PC-3 (cell line): Measurements from ENCODE around the gene C2CD3. TPM values are rescaled to one million over a fixed set of nuclear protein-coding genes. Genes with fewer than 3 reads are reported as not detected.
"Not testable (repeated sequence)": the region's sequence is repeated elsewhere in the genome, so short reads cannot be mapped to it uniquely, and the experiment has no call there.

Source experiments
- ATAC-seq: fragments of 200-7000 bp; cut with Tn5 transposase; 2 replicates; pipeline ENCODE4 v1.9.1; 2020; ENCODE audit warnings: mild to moderate bottlenecking, moderate library complexity
- BruUV-seq: library from RNA; stranded (reverse); fragments of 400-500 nt; replicated peaks from 2 replicates; lab custom pipeline; 2021; lab: Mats Ljungman, UMichigan
- CTCF ChIA-PET: fragments of 300-600 bp; sonication (Branson Sonifier 250); formaldehyde crosslinking; loops from one replicate; lab custom pipeline; 2022; ENCODE audit warnings: antibody characterized with exemption; lab: Charles Lee
- POLR2A ChIA-PET: fragments of 300-600 bp; sonication (Branson Sonifier 250); formaldehyde crosslinking; loops from one replicate; lab custom pipeline; 2022; ENCODE audit warnings: antibody characterized with exemption; ENCODE audit not compliant: unreplicated experiment; lab: Charles Lee
- DNase-seq: peaks from one replicate; pipeline ENCODE4 v3.0.0-alpha.2; 2015
- H2AFZ ChIP-seq: fragments of 300-600 bp; sonication (generic); 2 replicates; pipeline ENCODE4 v1.6.0; 2016; ENCODE audit warnings: antibody characterized with exemption, low read length
- H3F3A ChIP-seq: fragments of 300-600 bp; sonication (generic); one replicate; pipeline ENCODE4 v1.6.0; 2017; ENCODE audit warnings: antibody characterized with exemption, low read length, control low read depth, mild to moderate bottlenecking; ENCODE audit not compliant: unreplicated experiment
- H3K27ac ChIP-seq: fragments of 300-600 bp; sonication (generic); 2 replicates; pipeline ENCODE4 v1.5.1; 2016; ENCODE audit warnings: mild to moderate bottlenecking, low read length
- H3K27me3 ChIP-seq: fragments of 300-600 bp; sonication (generic); 2 replicates; pipeline ENCODE4 v1.6.1; 2016; ENCODE audit warnings: low read length, mixed read lengths
- H3K36me3 ChIP-seq: fragments of 300-600 bp; sonication (generic); 2 replicates; pipeline ENCODE4 v1.6.1; 2016; ENCODE audit warnings: low read depth, mixed run types, low read length, mixed read lengths
- H3K4me1 ChIP-seq: fragments of 300-600 bp; sonication (generic); 2 replicates; pipeline ENCODE4 v1.5.1; 2016; ENCODE audit warnings: low read length; ENCODE audit not compliant: insufficient read depth
- H3K4me2 ChIP-seq: fragments of 300-600 bp; sonication (generic); 2 replicates; pipeline ENCODE4 v1.6.0; 2016; ENCODE audit warnings: low read length
- H3K4me3 ChIP-seq: fragments of 300-600 bp; sonication (generic); 2 replicates; pipeline ENCODE4 v1.5.1; 2016; ENCODE audit warnings: mild to moderate bottlenecking, low read length, mixed read lengths
- H3K79me2 ChIP-seq: fragments of 300-600 bp; sonication (generic); 2 replicates; pipeline ENCODE4 v1.6.1; 2017; ENCODE audit warnings: low read length, mixed read lengths
- H3K9ac ChIP-seq: fragments of 300-600 bp; sonication (generic); 2 replicates; pipeline ENCODE4 v1.6.0; 2016; ENCODE audit warnings: mild to moderate bottlenecking, low read length
- H3K9me2 ChIP-seq: fragments of 300-600 bp; sonication (generic); replicated peaks from 2 replicates; pipeline ENCODE4 v1.6.1; 2016; ENCODE audit warnings: mixed run types, low read length, mixed read lengths
- H3K9me3 ChIP-seq: fragments of 300-600 bp; sonication (generic); 2 replicates; pipeline ENCODE4 v1.6.1; 2016; ENCODE audit warnings: low read length, mixed read lengths
- H4K20me1 ChIP-seq: fragments of 300-600 bp; sonication (generic); 2 replicates; pipeline ENCODE4 v1.6.1; 2016; ENCODE audit warnings: low read length, mixed read lengths
- CTCF ChIP-seq: fragments of 300-600 bp; sonication (generic); conservative IDR thresholded peaks from 2 replicates; pipeline ENCODE4 v1.5.1; 2017; ENCODE audit warnings: antibody characterized with exemption, low read depth, mild to moderate bottlenecking, low read length
- EZH2 ChIP-seq: fragments of 300-600 bp; sonication (generic); IDR thresholded peaks from one replicate; pipeline ENCODE4 v1.6.1; 2017; ENCODE audit warnings: antibody characterized with exemption, mild to moderate bottlenecking, low read length; ENCODE audit not compliant: unreplicated experiment
- EZH2phosphoT487 ChIP-seq: fragments of 300-600 bp; sonication (generic); IDR thresholded peaks from 2 replicates; pipeline ENCODE4 v1.6.1; 2018; ENCODE audit warnings: mild to moderate bottlenecking, antibody characterized with exemption, low read length, borderline replicate concordance
- intact Hi-C: fragments of 100-400 bp; cut with micrococcal nuclease; formaldehyde crosslinking; loops from 2 replicates; pipeline ENCODE4 v1.9.0; 2023
- total RNA-seq: library from RNA; depleted of rRNA; stranded (reverse); fragments of >200 nt; gene quantifications from 2 replicates; pipeline ENCODE4 v1.2.3, GENCODE V29; 2014

The C2CD3 gene
- total RNA-seq, 1 experiment from 2014 or later: 27.3 TPM

- no peaks in the 10 kb centered on the region for H3K9me3 ChIP-seq
- DNase-seq (peak; percentile 44), ATAC-seq (no peak)
- ChIA-PET POLR2A (no interaction called here), CTCF (interaction anchor here (0.6 kb wide), 1 partner anchor 67 kb away, joined by 3 read pairs; no protein-coding TSS in a partner anchor)
- H3K4me1 ChIP-seq: no peaks in the 10 kb centered on the region
- intact Hi-C loops: loop anchor here (2.0 to 10.0 kb wide), 2 partner anchors 102 to 186 kb away; partner anchors contain the start of genes C2CD3 and PPME1
- no peak overlapping the region for H2AFZ ChIP-seq
- H3F3A ChIP-seq: no peaks in the 10 kb centered on the region
- H4K20me1 ChIP-seq: no peaks in the 10 kb centered on the region
- H3K4me3 ChIP-seq: no peak overlapping the region
- TF ChIP-seq CTCF (peak; percentile 59), EZH2 (no peak)
- H3K36me3 ChIP-seq: no peaks in the 10 kb centered on the region
- no peaks in the 10 kb centered on the region for H3K27me3 ChIP-seq
- H3K4me2 ChIP-seq: no peak overlapping the region
- H3K9me2 ChIP-seq: no peaks in the 10 kb centered on the region
- no peak overlapping the region for H3K9ac ChIP-seq
- H3K79me2 ChIP-seq: no peaks in the 10 kb centered on the region
- no TSS peak for BruUV-seq
- no peak overlapping the region for H3K27ac ChIP-seq
Observed at GRCh38 chr11:73989156-73989555, 181.6 kb downstream of the C2CD3 start.

- H3K27ac ChIP-seq: no peak overlapping the region
- H3K9me2 ChIP-seq: no peaks in the 10 kb centered on the region
- H3F3A ChIP-seq: no peaks in the 10 kb centered on the region
- no peak for ATAC-seq
- no peak overlapping the region for H3K4me2 ChIP-seq
- DNase-seq: no peak
- no peaks in the 10 kb centered on the region for H3K9me3 ChIP-seq
- intact Hi-C loops: loop anchor here (2.0 to 10.0 kb wide), 2 partner anchors 103 to 187 kb away; partner anchors contain the start of genes C2CD3 and PPME1
- ChIA-PET POLR2A (no interaction called here), CTCF (interaction anchor here (0.6 kb wide), 1 partner anchor 75 kb away, joined by 4 read pairs; no protein-coding TSS in a partner anchor)
- BruUV-seq: no TSS peak
- no peaks in the 10 kb centered on the region for H3K27me3 ChIP-seq
- H3K36me3 ChIP-seq: no peaks in the 10 kb centered on the region
- H2AFZ ChIP-seq: no peak overlapping the region
- H3K4me3 ChIP-seq: no peak overlapping the region
- no peaks in the 10 kb centered on the region for H4K20me1 ChIP-seq
- H3K4me1 ChIP-seq: peaks cover 6% of the 10 kb centered on the region
- H3K79me2 ChIP-seq: no peaks in the 10 kb centered on the region
- H3K9ac ChIP-seq: no peak overlapping the region
- TF ChIP-seq EZH2phosphoT487 (no peak), EZH2 (no peak), CTCF (no peak)
Observed at GRCh38 chr11:73988227-73988626, 182.6 kb downstream of the C2CD3 start.

GRCh38 chr11:73985661-73986060 lies 185.1 kb downstream of the C2CD3 start:
- DNase-seq, H3K27me3 ChIP-seq, H3K4me2 ChIP-seq, H4K20me1 ChIP-seq, BruUV-seq, H3K79me2 ChIP-seq, ATAC-seq, H3K9me2 ChIP-seq, H3F3A ChIP-seq, CTCF ChIA-PET, H3K4me3 ChIP-seq, H3K36me3 ChIP-seq, H3K9ac ChIP-seq, POLR2A ChIA-PET, H3K9me3 ChIP-seq, H3K27ac ChIP-seq, H2AFZ ChIP-seq: not testable (repeated sequence)
- peaks cover 18% of the 10 kb centered on the region for H3K4me1 ChIP-seq
- intact Hi-C loops: loop anchor here (10.0 kb wide), 1 partner anchor 189 kb away; the partner anchor contains the start of genes C2CD3 and PPME1
